Measurements from ENCODE around the gene LRRC1.

LRRC1 gene

GRCh38 chr6:53903357-53903756, 108.6 kb downstream of the LRRC1 start:
- TF ChIP-seq TAF1 (IDR thresholded peaks at IDR 0.05; ENCODE audit: borderline replicate concordance, insufficient read depth, low read length) (no peak), FOXP2 (optimal IDR thresholded peaks at IDR 0.05; ENCODE audit: borderline replicate concordance, extremely low read depth, extremely low read length, insufficient read depth) (no peak), SIN3A (IDR thresholded peaks at IDR 0.05; ENCODE audit: borderline replicate concordance, insufficient read depth, low read length) (no peak), POLR2AphosphoS5 (IDR thresholded peaks at IDR 0.05; ENCODE audit: low read depth, low read length) (no peak), REST (IDR thresholded peaks at IDR 0.05; ENCODE audit: insufficient read depth in 1 of 2, low read depth in 2 of 2, low read length in 2 of 2) (no peak)

GRCh38 chr6:53906103-53906502, 111.3 kb downstream of the LRRC1 start:
- TF ChIP-seq SIN3A (IDR thresholded peaks at IDR 0.05; ENCODE audit: borderline replicate concordance, insufficient read depth, low read length) (no peak), REST (IDR thresholded peaks at IDR 0.05; ENCODE audit: insufficient read depth in 1 of 2, low read depth in 2 of 2, low read length in 2 of 2) (no peak), FOXP2 (optimal IDR thresholded peaks at IDR 0.05; ENCODE audit: borderline replicate concordance, extremely low read depth, extremely low read length, insufficient read depth) (no peak), POLR2AphosphoS5 (IDR thresholded peaks at IDR 0.05; ENCODE audit: low read depth, low read length) (no peak), TAF1 (IDR thresholded peaks at IDR 0.05; ENCODE audit: borderline replicate concordance, insufficient read depth, low read length) (no peak)

- TF ChIP-seq SIN3A (IDR thresholded peaks at IDR 0.05; ENCODE audit: borderline replicate concordance, insufficient read depth, low read length) (no peak), REST (IDR thresholded peaks at IDR 0.05; ENCODE audit: insufficient read depth in 1 of 2, low read depth in 2 of 2, low read length in 2 of 2) (no peak), POLR2AphosphoS5 (IDR thresholded peaks at IDR 0.05; ENCODE audit: low read depth, low read length) (no peak), TAF1 (IDR thresholded peaks at IDR 0.05; ENCODE audit: borderline replicate concordance, insufficient read depth, low read length) (no peak), FOXP2 (optimal IDR thresholded peaks at IDR 0.05; ENCODE audit: borderline replicate concordance, extremely low read depth, extremely low read length, insufficient read depth) (no peak)
These were observed 112.0 kb downstream of the LRRC1 start for GRCh38 chr6:53906842-53907241.

GRCh38 chr6:53910834-53911233, 116.0 kb downstream of the LRRC1 start:
- no peak for TF ChIP-seq SIN3A (IDR thresholded peaks at IDR 0.05; ENCODE audit: borderline replicate concordance, insufficient read depth, low read length)

GRCh38 chr6:53912661-53913060, 117.9 kb downstream of the LRRC1 start:
- TF ChIP-seq SIN3A (IDR thresholded peaks at IDR 0.05; ENCODE audit: borderline replicate concordance, insufficient read depth, low read length) (no peak), FOXP2 (optimal IDR thresholded peaks at IDR 0.05; ENCODE audit: borderline replicate concordance, extremely low read depth, extremely low read length, insufficient read depth) (no peak), POLR2AphosphoS5 (IDR thresholded peaks at IDR 0.05; ENCODE audit: low read depth, low read length) (no peak), TAF1 (IDR thresholded peaks at IDR 0.05; ENCODE audit: borderline replicate concordance, insufficient read depth, low read length) (no peak), REST (IDR thresholded peaks at IDR 0.05; ENCODE audit: insufficient read depth in 1 of 2, low read depth in 2 of 2, low read length in 2 of 2) (no peak)
